ENCODE measurements around the gene PRR20D.

- TF ChIP-seq POLR2AphosphoS5 (IDR thresholded peaks at IDR 0.05) (no peak), CTCF (IDR thresholded peaks at IDR 0.05) (no peak)
Observed at GRCh38 chr13:57136093-57136492, 24.3 kb upstream of the PRR20D start.
